Dermis blood vessel endothelial cell (primary cell): Measurements from ENCODE around the gene DNMBP. TPM values are rescaled to one million over a fixed set of nuclear protein-coding genes. Genes with fewer than 3 reads are reported as not detected.
"Not testable (repeated sequence)": the region's sequence is repeated elsewhere in the genome, so short reads cannot be mapped to it uniquely, and the experiment has no call there.

ENCODE experiments used
- DNase-seq: peaks from one replicate; pipeline ENCODE4 v3.0.0; 2010
- total RNA-seq: library from RNA; depleted of rRNA; stranded (reverse); fragments of >200 nt; gene quantifications from 2 replicates; pipeline ENCODE4 v1.2.3, GENCODE V29; 2014

The DNMBP gene
- total RNA-seq, 1 donor from 2014 or later: 39.5 TPM

DNA sequence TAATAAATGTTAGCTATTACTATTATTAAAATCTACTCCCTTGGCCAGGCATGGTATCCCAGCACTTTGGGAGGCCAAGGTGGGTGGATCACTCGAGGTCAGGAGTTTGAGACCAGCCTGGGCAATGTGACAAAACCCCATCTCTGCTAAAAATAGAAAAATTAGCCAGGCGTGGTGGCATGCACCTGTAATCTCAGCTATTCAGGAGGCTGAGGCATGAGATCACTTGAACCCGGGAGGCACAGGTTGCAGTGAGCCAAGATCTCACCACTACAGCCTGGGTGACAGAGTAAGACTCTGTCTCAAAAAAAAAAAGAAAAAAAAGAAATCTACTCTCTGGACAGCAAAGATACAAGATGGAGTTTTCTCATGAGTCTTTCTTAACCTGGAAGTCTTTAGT is 56.2 kb downstream of the DNMBP start:
- DNase-seq: not testable (repeated sequence)

DNA sequence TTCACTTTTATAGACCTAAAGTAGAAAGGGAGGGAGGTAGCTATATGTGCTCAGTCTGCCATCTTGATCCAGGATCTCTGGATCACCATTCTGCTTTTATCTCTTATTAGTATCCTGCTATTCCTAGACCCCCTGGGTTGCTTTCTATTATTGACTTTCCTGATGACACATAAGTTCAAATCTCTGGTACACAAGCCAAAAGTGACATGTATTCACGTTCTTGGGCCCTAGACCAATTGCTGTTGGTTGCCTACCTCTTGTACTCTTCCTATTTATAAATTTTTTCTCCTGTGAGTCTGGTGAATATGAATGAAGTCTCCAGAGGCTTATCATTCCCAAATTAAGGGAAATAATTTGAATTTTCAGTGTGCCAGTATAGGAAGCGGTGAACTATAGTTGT is 56.9 kb downstream of the DNMBP start:
- no peak for DNase-seq

DNA sequence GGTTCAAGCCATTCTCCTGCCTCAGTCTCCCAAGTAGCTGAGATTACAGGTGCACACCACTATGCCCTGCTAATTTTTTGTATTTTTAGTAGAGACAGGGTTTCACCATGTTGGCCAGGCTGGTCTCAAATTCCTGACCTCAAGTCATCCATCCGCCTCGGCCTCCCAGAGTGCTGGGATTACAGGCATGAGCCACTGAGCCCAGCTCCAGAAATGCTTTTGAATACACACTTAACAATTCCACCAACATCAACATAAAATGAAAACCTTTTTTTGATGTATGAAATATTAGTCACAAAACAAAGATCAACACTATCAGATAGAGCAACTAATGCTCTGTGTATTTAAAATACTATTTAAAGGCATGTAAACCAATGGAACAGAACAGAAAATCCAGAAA is 63.7 kb downstream of the DNMBP start:
- DNase-seq: not testable (repeated sequence)

DNA sequence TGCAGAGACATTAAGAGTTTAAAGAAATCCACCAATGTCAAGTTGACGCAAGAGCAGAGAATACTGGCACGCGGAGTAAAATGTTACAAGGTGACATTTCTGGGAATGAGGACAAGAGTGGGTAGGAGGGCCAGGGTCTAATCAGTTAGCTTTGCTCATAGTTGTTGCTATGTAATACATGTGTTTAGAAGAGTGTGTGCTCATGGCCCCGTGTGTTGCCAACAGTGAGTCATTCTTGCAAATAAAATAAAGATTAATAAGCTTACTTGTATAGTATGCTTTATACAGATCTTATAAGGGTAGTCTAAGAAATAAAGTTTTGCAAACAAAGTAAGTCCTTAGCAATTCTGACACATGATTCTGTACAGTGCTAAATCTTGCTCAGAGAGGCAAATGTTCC is 64.5 kb downstream of the DNMBP start:
- DNase-seq: peak; percentile 85

DNA sequence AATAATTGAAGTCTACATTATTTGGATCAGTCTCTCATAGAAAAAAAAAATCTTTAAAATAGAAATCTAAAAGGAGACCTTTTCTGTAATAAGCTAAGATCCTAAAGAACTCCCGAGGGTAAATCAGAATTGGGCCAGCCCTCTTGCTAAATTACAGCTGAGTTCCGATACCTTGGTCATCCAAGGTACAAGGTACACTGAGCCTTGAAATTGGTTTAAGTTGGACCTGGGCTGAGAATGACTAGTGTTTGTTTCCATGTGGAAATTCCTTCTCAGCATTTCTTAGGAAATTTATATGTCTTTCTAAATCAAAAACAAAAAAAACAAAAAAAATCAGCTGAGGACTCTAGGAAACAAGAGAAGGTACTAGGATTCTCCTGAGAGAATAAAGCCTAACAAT is 64.9 kb downstream of the DNMBP start:
- DNase-seq: no peak

DNA sequence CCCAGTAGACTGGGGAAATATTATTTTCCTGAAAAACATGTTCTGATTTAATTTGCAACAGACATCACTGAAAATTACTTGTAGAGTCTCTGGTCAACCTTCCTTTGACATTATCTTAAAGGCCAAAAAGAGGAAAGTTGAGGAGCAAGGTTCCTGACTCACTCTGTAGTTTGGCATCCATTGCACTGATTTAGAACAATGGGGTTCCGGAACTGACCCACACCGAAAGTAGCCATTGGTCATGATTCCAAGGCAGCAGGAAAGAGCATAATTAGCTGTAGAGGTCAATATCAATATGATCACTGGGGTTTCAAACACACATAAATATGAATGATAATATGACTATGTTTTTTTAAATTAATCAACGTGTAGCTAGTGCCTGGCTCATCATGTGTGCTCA is 65.8 kb downstream of the DNMBP start:
- peak; percentile 86 for DNase-seq

DNA sequence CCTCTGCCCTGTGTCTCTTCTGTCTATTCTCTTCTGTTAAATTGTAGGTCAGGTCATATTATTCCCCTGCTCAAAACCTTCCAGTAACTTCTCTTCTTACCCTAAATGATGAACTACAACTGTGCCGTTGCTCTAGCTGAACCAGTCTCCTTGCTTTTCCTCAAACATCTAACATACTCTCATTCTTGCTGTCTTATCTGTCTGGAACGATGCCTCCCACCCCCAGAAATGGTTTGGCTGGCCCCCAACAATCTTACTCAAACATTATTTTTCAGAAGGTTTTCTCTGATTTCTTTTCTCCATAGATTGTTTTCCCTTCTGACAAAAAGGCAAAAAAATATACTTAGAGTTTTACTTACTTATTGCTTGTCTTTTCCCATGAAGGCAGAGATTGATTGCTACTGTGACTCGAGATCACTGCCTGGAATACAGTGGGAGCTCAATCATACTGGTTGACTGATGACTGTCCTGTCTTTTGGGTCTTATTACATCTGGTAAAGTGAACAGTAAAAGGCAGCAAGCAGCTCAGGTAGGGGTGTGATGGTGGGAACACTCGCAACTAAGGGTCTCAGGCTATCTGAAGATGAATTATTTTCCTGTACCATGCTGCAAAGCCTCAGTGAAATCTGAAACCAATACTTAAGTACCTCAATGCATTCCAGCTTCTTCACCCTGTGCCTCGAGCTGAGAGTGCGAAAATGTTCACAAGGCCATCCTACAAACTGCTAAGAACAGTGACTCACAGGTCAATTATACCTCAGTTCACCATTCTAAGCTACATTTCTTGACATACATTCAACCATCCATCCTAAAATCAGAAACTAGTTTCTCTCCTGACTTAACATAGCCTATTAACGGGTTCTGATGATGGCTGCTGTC is 67.6 kb downstream of the DNMBP start:
- no peak for DNase-seq

DNA sequence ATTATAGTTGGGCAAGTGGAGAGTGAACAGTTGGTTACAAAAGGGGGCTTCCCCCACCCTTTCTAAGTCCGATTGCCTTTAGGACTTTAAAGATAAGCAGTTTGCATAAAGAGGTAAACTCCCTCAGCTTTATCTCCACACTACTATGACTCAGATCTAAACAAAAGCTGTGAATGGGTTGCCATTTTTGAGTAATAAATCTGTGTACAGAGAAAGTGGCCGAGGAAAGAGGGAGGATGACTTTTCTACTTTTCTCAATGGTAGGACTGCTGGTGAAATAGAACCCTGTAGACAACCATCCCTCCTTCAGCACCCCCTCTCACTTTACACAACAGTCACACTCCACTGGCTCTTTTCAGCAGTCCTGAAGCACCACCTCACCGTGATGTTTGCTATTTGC is 71.2 kb downstream of the DNMBP start:
- peak; percentile 31 for DNase-seq

DNA sequence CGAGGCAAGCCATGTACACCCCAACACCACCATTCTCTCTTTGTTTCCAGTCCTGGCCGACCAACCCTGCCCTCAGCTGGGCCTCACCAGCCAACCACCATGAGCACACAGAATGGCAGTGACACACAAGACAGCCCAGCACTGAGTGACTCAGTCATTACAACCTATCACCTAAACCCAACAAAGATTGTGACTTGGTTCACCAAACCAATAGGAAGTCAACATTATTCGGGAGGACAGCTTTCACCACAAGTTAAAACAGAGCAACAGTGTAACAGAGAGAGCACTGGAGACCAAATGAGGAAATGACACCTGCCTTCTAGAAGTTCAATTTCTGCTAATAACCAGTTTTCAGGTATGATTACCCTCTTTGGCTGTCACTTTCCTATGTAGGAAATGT is 72.1 kb downstream of the DNMBP start:
- DNase-seq: no peak

DNA sequence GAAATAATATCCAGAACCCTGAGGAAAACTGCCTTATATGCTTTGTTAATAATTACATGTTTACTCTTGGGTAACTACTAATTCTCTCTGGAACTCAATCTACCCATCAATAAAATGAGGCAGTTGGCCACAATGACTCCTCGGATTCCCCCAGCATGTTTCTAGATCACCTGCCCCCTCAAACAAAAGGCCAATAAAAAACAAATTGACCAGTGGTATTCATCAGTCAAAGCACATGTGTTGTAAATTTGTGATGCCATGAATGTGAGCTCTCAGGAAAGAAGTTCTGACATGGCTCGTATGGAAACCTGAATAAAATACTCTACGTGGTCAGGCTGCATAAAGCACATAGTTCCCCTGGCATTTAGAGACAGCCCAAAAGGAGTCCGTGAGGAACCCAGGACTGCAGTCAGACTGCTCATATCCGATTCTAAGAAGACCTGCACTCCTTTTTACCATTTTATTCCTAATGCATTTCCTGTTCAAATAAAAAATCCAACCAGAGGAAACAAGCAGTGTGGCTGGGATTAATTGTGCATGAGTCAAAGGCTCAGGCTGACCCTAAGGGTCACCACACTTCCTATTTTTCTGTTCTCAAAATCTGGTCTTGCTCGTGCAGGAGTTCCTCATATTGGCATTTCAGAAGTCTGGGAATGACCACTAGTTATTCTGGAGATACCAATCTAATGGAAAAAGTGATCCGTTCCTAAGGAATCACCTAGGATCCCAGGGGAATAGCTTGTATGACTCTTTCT is 77.4 kb downstream of the DNMBP start:
- DNase-seq: peak; percentile 45

DNA sequence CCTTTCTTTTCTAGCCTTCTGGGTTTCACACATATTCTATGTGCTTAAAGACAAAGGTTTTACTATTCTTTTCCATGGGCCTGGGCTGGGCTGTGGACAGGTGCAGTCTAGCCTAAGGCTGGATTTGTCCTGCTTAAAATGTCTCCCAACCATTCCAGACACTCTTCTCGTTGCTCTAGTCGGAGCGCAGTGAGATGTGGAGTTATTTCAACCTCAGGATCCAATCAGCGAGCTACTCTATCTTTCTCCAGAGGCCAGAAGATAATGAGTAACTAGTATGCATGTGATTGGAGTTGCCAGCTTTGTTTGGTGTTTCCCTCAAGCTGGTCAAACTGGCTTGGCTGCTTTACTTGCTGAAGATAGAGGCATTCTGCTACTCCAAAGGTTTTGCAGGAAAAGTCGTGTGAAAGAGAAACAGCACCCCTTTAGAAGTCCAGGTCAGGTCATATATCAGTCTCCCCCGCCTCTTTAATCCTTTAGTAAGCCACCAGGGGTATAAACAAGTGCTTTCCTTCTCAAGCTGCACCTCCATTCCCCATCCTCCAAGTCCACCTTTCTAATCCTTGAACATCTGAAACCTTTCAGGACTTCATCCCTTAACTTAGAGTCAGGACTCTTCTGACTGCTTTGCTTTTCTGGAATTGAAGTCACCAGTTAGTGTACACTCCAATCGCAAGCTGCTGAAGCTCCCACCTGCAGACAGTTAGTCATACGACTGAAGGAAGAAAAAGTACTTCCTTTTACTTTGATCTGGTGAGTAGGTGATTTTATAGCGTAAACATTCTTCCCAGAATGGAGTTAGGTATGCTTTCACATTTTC is 78.8 kb downstream of the DNMBP start:
- DNase-seq: peak; percentile 62

DNA sequence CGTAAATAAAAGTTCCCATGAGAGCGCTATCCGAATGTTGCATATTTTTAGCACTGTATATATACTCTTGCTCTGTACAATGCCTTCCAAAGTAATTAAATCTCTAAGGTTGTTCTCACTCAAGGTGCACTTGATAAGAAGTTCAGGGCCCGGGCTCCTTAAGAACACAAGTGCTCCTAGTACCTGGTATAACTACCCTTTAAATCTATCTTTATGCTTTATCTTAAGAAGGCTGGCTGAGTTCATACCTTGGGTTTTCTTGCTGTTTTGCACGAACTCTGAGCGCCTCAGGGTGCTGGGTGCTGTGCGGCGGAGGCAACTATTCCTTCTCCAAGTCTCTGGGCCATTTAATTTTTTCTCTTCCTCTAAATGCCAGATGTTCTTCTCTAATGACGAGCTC is 80.4 kb downstream of the DNMBP start:
- no peak for DNase-seq

DNA sequence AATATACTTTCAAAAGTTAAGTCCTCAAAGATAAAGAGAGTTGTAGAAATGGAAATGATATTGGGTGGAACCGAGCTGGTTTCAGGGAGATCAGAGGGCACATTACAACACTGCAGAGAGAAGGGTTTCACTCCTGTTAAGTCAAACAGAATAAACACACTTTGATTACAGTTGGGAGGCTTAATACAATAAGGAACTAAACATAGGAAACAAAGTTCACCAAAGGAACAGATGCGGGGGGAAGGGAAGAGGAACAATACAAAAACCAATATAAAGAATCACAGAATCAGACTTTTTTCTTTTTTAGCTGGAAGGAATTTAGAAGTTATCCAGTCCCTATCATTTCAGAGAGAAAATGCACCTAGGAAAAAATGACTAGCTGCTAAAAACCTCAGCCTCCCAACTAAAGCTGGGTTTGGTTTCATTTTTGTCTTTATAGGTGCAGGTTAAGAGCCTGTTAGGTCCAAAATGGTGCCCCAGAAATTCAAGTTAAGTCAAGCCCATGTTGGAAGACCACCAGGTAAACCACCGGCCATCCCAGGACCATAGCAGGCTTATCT is 81.9 kb downstream of the DNMBP start:
- peak; percentile 69 for DNase-seq

DNA sequence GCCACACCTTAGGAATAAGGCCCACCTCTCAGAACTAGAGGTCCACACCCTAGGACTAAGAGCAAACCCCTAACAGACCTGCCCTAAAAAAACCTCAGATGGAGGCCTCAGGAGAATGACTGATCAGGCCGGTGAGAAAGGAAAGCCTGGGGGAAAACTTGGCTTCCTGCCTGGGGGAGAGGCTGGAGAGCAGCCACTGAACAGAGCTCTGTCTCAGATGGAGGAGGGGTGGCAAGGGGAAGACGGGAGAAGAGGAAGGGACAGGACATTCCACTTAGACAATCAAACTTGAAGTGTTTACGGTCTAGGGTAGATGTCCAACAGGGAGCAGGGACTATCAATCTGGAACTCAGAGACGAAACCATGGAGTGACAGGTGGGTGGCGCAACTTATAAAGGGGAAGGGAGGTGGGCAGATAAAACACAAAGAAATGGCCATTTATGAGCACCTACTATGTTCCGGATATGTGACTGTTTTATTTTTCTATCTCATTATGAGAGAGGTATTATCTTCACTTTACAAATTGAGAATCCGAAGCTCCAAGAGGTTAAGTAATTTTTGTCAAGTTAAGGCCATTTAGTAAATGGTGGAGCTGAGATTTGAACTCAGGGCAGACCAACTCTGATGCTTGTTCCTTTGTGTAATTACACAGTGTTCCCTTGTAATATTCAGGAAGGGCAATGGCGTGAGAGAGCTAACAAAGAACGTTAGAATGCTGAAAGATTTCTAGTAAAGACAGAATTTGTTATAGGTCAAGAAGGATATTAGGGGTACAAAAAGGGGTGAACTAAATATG is 82.6 kb downstream of the DNMBP start:
- DNase-seq: peak; percentile 86

DNA sequence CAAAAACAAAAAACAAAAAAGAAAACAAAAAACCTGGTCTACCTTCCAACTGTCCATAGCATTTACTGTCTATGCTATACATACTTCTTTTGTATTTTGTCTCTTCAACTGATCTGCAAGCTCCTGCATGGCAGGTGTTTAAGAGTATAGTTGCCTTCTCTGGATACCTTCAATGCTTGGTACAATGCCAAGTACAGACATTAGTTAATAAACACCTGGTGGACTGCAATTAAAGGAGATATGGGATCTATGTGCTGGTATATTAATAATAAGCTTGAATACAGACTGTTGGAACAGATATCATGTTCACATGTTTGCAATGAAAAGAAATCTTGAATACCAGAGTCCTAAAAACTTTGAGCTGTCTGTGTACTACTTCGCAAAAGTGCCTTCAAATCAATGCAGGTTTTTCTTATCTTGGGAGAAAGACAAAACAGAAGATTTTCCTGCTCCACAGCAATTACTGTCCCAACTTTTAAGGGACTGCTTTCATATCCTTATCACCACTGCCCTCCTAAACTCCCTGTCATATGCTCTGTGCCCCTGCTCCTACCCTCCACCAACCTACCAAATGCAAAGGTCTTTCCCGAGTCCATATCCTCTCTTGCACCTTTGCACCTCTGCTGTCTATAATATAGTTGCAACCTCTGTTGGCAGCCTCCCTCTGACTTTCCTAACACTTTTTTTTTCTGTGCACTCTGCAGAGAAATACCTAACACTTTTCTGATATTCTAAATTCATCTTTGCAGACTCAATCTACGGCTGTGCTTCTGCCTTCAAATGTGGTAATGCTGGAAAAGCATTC is 85.1 kb downstream of the DNMBP start:
- DNase-seq: no peak

DNA sequence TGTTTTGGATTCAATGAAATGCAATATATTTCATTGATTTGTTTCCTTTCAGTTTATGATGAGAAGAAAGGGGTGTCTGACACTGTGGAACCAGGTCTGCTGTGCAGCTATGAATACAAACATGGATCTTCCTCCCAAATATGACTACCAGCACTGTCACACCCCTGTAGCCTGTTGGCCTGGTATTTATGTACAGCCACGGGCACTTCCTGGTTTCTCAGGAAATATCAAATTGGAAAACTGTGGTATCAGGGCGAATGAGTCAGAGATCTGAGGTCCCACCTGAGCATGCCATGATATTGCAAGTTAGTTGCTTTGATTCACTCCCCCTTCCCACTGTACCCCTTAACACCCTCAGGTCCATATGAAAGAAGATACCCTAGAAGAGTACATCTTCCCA is 87.8 kb downstream of the DNMBP start:
- peak; percentile 68 for DNase-seq

DNA sequence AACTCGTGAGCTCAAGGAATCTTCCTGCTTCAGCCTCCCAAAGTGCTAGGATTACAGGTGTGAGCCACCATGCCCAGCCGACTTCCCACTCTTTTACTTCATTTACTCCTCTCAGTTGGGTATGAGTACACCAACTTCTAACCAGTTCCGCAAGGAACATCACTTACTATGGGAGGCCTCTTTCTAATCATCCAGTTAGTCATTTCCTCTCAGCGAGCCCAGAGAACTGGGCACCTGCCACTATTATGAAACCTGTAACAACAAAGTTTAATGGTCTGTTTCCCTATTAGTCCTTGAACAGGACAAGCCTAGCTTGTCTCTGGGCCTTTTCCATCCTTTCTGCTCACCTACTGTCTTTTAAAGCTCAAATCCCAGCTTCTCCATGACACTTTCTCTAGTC is 88.8 kb downstream of the DNMBP start:
- peak; percentile 92 for DNase-seq

DNA sequence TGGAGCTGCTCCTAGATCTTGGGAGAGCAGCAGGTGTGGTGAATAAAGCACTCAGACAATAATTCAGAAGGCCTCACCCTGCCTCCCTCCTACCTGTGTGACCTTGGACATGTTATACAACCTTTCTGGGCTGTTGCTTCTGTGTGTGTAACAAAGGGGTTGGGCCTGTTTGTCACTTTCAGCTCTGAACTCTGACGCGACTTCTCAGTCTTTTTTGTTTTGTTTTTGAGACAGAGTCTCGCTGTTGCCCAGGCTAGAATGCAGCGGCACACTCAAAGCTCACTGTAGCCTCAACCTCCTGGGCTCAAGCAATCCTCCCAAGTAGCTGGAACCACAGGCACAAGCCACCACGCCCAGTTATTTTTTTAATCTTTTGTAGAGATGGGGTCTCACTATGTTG is 89.3 kb downstream of the DNMBP start:
- peak; percentile 35 for DNase-seq

DNA sequence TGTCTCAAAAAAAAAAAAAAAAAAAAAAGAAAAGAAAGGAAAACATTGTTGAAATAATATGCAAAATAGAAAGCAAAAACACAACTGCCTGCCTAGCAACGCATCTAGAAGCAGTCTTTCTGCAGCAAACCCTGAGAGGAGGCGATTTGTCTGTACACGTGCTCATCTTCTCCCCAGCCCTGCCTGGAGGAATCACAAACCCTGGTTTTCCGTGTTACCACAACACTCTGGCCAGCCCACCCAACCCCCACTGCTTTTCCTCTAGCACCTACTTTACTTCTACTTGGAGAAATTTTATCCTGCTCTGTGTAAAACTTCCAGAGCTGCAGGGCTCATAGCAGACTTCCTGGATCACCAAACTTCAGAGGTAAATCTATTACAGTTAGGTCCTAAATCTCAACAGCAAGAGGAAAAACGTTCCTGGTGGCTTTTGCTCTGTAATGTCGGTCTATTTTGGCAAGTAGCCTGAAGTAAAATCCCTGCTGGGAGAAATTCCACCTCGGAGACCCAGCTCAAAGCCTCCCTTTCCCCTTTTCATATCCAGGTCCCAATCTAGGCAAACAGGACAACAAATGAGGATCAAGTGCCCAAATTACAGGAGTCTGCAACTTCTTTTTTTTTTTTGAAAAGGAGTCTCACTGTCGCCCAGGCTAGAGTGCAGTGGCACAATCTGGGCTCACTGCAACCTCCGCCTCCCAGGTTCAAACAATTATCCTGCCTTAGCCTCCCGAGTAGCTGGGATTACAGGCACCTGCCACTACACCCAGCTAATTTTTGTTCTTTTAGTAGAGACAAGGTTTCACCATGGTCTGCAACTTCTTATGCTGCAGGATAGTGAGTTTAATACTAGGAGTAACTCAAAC is 91.6 kb downstream of the DNMBP start:
- peak; percentile 84 for DNase-seq

DNA sequence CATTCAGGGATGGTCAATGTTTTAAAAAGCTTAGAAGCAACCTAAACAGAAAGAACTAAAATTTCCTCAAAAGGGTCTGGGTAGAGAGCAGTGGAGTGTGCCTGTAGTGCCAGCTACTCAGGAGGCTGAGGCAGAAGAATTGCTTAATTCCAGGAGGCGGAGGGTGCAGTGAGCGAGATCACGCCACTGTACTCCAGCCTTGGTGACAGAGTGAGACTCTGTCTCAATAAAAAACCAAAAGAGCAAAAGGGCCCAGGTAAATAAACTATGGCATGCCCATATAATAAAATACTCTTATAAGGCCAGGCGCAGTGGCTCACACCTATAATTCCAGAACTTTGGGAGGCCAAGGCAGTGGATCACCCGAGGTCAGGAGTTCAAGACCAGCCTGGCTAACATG is 93.0 kb downstream of the DNMBP start:
- no peak for DNase-seq
